Fibroblast of villous mesenchyme (primary cell): ENCODE measurements around the gene RSPO3. TPM values are rescaled to one million over a fixed set of nuclear protein-coding genes. Genes with fewer than 3 reads are reported as not detected.
A peak's percentile ranks its signal among the peaks of the same experiment; 100 is the strongest.
"Not testable (repeated sequence)": the region's sequence is repeated elsewhere in the genome, so short reads cannot be mapped to it uniquely, and the experiment has no call there.

Experiments used
- DNase-seq: peaks from one replicate; pipeline ENCODE4 v3.0.0-alpha.2; 2010; ENCODE audit warnings: low read depth
- H3K4me3 ChIP-seq: 2 replicates; pipeline ENCODE4 v1.5.1; 2011; ENCODE audit warnings: low read depth, mild to moderate bottlenecking, low read length
- total RNA-seq: library from RNA; depleted of rRNA; stranded (reverse); fragments of >200 nt; gene quantifications from 2 replicates; pipeline ENCODE4 v1.2.3, GENCODE V29; 2012
- TF ChIP-seq, protein P1 (sequence below): IDR thresholded peaks from 2 replicates; pipeline ENCODE4 v1.5.1; 2012; ENCODE audit warnings: low read depth, mild to moderate bottlenecking, low read length; ENCODE audit not compliant: insufficient read depth

RSPO3 gene
- total RNA-seq, 1 donor: 4.7 TPM

DNA sequence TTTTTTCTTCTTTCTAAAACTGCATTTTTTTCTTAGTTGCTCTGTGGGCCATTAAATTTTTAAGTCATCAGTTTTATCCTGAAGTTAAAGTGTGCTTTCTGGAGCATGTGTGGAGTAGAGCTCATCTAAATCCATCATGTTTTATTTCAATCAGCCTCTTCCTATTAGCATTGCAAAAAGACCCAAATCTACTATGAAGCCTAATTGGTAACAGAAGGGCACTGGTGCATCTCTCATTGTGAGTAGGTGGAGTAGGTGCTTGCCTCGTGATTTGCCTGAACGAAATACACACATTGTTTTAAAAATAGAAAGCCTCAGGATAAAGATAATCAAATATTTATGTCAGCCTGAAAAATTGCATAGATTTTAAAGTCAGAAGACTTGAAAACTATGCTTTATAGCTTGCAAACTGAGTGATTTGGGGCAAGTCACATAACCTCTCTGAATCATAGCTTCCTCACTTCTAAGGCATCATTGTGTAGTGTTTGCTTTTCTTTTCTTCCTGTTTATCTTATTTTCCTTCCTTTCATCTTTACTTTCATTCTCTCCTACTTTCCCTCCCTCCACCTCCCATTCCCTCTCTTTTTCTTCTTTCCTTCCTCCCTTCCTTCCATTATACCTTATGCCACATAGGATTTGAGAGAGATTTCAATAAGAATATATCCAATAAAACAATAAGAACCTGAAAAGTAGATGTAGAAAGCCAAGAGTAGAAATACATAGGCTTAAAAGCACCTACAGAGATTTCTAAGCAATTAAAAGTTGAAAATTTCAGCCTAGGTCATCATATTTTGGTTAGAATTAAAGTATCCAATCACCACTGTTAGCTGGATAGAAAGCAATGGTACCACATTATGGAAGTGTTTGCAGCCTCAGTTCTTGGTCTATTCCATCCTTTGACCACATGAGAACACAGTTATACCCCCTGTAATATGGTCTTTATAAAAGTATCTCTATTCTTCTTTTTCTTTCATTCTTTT lies 98.6 kb downstream of the RSPO3 start:
- no peak for DNase-seq
- TF ChIP-seq, protein P1, sequence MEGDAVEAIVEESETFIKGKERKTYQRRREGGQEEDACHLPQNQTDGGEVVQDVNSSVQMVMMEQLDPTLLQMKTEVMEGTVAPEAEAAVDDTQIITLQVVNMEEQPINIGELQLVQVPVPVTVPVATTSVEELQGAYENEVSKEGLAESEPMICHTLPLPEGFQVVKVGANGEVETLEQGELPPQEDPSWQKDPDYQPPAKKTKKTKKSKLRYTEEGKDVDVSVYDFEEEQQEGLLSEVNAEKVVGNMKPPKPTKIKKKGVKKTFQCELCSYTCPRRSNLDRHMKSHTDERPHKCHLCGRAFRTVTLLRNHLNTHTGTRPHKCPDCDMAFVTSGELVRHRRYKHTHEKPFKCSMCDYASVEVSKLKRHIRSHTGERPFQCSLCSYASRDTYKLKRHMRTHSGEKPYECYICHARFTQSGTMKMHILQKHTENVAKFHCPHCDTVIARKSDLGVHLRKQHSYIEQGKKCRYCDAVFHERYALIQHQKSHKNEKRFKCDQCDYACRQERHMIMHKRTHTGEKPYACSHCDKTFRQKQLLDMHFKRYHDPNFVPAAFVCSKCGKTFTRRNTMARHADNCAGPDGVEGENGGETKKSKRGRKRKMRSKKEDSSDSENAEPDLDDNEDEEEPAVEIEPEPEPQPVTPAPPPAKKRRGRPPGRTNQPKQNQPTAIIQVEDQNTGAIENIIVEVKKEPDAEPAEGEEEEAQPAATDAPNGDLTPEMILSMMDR: no peak
- no peak overlapping the region for H3K4me3 ChIP-seq

DNA sequence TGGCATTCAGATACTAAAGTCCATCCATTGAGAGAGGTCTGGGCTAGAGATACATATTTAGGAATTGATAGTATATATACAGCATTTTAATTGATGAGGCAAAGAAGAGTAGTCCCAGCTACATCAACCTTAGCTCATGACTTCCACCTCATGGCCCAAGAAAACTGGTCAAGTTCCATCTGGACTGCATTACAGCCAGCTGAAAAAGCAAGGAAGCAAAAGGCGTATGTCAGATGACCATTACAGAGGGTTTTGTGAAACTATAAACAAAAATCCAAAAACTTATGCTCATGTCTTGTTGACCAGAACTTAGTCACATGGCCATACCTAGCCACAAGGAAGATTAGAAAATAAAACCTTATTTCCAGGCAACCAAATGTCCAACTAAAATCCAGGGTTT lies 101.4 kb downstream of the RSPO3 start:
- TF ChIP-seq, protein P1: no peak
- no peak for DNase-seq
- no peak overlapping the region for H3K4me3 ChIP-seq

DNA sequence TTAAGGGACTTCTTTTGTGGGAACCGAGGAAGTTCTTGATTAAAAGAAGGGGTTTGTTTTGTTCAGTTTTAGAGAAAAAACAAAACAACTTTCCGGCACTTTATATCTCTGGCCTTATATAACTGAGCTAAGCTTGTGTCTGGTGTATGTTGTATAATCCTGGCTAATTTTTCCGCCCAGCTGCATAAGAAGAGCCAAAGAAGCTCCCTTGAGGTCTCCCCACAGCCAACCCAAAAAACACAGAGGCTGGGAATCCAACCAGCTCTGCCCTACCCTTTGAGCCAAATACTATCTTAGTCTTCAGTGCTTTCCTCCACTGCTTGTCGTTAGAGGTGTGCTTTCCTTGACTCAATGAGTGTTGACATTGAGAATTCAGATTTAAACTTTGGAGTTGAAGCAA lies 102.7 kb downstream of the RSPO3 start:
- TF ChIP-seq, protein P1: no peak
- H3K4me3 ChIP-seq: no peak overlapping the region
- DNase-seq: no peak

DNA sequence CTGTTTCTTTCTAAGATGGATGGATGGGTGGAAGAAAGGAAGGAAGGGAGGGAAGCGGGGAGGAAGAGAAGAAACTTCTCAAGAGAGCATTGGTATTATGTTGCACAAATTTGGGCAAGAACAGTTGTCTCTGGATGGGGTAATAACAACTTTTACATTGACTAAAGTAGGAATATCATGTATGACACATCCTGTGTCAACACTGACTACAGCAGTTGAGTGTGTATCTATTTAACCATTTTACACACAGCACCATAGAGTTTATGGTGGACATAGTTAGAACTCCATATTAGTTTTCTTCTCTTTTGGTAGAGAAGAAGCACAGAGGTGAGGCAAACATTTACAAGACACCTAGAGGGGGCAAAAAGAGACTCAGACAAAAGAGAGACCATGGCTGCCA lies 103.9 kb downstream of the RSPO3 start:
- TF ChIP-seq, protein P1: no peak
- no peak overlapping the region for H3K4me3 ChIP-seq
- no peak for DNase-seq

DNA sequence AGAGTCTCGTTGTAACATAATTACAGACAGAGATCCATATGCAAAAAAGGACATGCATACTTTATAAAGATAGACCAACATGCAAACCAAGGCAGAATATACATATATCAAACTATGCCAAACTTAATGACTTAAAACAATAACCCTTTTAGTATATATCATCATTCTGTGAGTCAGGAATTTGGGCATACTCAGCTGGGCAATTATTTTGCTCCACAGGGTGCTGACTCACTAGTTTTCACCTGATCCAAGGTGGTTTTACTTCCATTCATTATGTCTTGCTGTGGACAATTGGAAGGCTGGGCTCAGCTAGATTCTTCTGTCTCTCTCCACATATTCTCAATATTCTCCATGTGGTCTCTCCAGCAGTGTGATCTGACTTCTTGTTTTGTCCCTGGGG lies 107.0 kb downstream of the RSPO3 start:
- DNase-seq: no peak
- H3K4me3 ChIP-seq: no peak overlapping the region
- TF ChIP-seq, protein P1: no peak

DNA sequence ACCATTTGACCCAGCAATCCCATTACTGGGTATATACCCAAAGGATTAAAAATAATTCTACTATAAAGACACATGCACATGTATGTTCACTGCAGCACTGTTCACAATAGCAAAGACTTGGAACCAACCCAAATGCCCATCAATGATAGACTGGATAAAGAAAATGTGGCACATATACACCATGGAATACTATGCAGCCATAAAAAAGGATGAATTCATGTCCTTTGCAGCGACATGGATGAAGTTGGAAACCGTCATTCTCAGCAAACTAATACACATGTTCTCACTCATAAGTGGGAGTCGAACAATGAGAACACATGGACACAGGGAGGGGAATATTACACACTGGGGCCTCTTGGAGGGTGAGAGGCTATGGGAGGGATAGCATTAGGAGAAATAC lies 115.3 kb downstream of the RSPO3 start:
- H3K4me3 ChIP-seq, DNase-seq: not testable (repeated sequence)

DNA sequence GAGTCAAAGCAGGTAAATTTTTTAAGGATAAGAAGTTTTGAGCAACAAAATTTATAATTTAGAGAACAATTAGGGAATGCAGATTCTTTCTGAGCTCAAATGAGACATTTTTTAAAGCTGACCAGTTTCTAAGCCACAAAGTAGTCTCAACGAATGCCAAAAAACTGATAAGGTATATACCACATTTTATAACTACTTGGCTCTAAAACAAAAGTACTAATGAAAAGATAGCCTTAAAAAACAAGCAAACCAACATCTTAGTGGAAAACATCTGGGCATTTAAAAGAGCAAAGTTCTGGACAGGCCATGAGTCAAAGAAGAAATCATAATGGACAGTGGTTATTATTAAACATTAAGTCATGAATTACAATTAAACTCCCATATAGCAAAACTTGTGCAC lies 125.0 kb downstream of the RSPO3 start:
- H3K4me3 ChIP-seq: no peak overlapping the region
- DNase-seq: peak; percentile 10
- TF ChIP-seq, protein P1: no peak

Other genes with a start within 250 kb of the RSPO3 start
- 45.7 and 58.7 TPM in 2 replicates for gene RNF146, start 148.2 kb downstream of the RSPO3 start, total RNA-seq
- gene ECHDC1, start 224.9 kb downstream of the RSPO3 start, total RNA-seq: 60.9 and 77.3 TPM in 2 replicates